HepG2 (cell line): ENCODE measurements around the gene WDR37. TPM values are rescaled to one million over a fixed set of nuclear protein-coding genes. Genes with fewer than 3 reads are reported as not detected.

Experiments
- DR1 ChIP-seq: sonication (generic); formaldehyde crosslinking; IDR thresholded peaks from 2 replicates; pipeline ENCODE4 v1.8.0; 2021; ENCODE audit warnings: mild to moderate bottlenecking, missing genetic modification reagents, inconsistent platforms
- HDAC6 ChIP-seq: fragments of 200-600 bp; sonication (generic); IDR thresholded peaks from 2 replicates; pipeline ENCODE4 v1.7.0; 2017; ENCODE audit warnings: mild to moderate bottlenecking, antibody characterized with exemption, low read length, low read depth
- NKX3-1 ChIP-seq: sonication (generic); formaldehyde crosslinking; IDR thresholded peaks from 2 replicates; pipeline ENCODE4 v1.5.0; 2020; ENCODE audit warnings: missing genetic modification reagents
- PHF21A ChIP-seq: sonication (generic); formaldehyde crosslinking; IDR thresholded peaks from 2 replicates; pipeline ENCODE4 v1.5.0; 2020; ENCODE audit warnings: mild to moderate bottlenecking, missing genetic modification reagents
- REXO4 ChIP-seq: sonication (generic); formaldehyde crosslinking; IDR thresholded peaks from 2 replicates; pipeline ENCODE4 v1.8.0; 2022; ENCODE audit warnings: missing genetic modification reagents, mild to moderate bottlenecking, borderline replicate concordance
- SATB2 ChIP-seq: sonication (generic); formaldehyde crosslinking; IDR thresholded peaks from 2 replicates; pipeline ENCODE4 v1.5.0; 2020; ENCODE audit warnings: missing genetic modification reagents
- ZFP36 ChIP-seq: fragments of 150-350 bp; IDR thresholded peaks from 2 replicates; pipeline ENCODE4 v1.6.1; 2018; ENCODE audit warnings: borderline replicate concordance, low read length, low read depth; ENCODE audit not compliant: partially characterized antibody
- ZKSCAN1 ChIP-seq: fragments of 150-350 bp; IDR thresholded peaks from 2 replicates; pipeline ENCODE4 v1.6.1; 2014; ENCODE audit warnings: low read length
- ZNF317 ChIP-seq: sonication (generic); formaldehyde crosslinking; IDR thresholded peaks from 2 replicates; pipeline ENCODE4 v1.5.0; 2020; ENCODE audit warnings: mild to moderate bottlenecking, missing genetic modification reagents
- ZNF333 ChIP-seq: sonication (generic); formaldehyde crosslinking; IDR thresholded peaks from 2 replicates; pipeline ENCODE4 v1.4.0; 2020; ENCODE audit warnings: mild to moderate bottlenecking, missing genetic modification reagents, borderline replicate concordance
- ZNF569 ChIP-seq: sonication (generic); formaldehyde crosslinking; IDR thresholded peaks from 2 replicates; pipeline ENCODE4 v1.5.0; 2020; ENCODE audit warnings: mild to moderate bottlenecking, missing genetic modification reagents, moderate library complexity, borderline replicate concordance
- ZNF878 ChIP-seq: sonication (generic); formaldehyde crosslinking; IDR thresholded peaks from 2 replicates; pipeline ENCODE4 v1.8.1; 2023; ENCODE audit warnings: mild to moderate bottlenecking, missing genetic modification reagents, moderate library complexity
- ZNF883 ChIP-seq: sonication (generic); formaldehyde crosslinking; IDR thresholded peaks from 2 replicates; pipeline ENCODE4 v1.5.1; 2020; ENCODE audit warnings: mild to moderate bottlenecking, missing genetic modification reagents; ENCODE audit errors: not compliant biosample characterization
- polyA plus RNA-seq, 8 experiments: library from polyadenylated mRNA; depleted of rRNA in 3 of 8; stranded (reverse) in 7 of 8; unstranded in 1 of 8; fragments of >200 nt; fragmentation: Illumina TruSeq in 4 of 8; extraction: Trizol in 4 of 8; gene quantifications; 2 replicates each; pipeline versions ENCODE4 v1.2.1 to v1.2.3, GENCODE V29; 2011 to 2016; ENCODE audit warnings: low read depth in 4 of 8, missing spikeins in 1 of 8, mixed read lengths in 1 of 8; ENCODE audit not compliant: insufficient read depth in 1 of 8
- total RNA-seq, 5 experiments: library from RNA; depleted of rRNA; stranded (reverse); fragments of >200 nt; fragmentation: Illumina TruSeq; extraction: Trizol; gene quantifications; 2 replicates each; pipeline ENCODE4 v1.2.3, GENCODE V29; 2016; ENCODE audit warnings: low read depth in 1 of 5
- TF ChIP-seq, protein P1 (sequence below): sonication (generic); formaldehyde crosslinking; IDR thresholded peaks from 2 replicates; pipeline ENCODE4 v1.9.0; 2021; ENCODE audit warnings: mild to moderate bottlenecking, missing genetic modification reagents
- TF ChIP-seq, protein P2 (sequence below): sonication (generic); formaldehyde crosslinking; IDR thresholded peaks from 2 replicates; pipeline ENCODE4 v1.4.0; 2020; ENCODE audit warnings: mild to moderate bottlenecking, missing genetic modification reagents
- TF ChIP-seq, protein P3 (sequence below): sonication (generic); formaldehyde crosslinking; IDR thresholded peaks from 2 replicates; pipeline ENCODE4 v1.5.0; 2020; ENCODE audit warnings: missing genetic modification reagents, mild to moderate bottlenecking, borderline replicate concordance
- TF ChIP-seq, protein P4 (sequence below): fragments of 450-650 bp; IDR thresholded peaks from 2 replicates; pipeline ENCODE4 v1.6.1; 2017
- TF ChIP-seq, protein P5 (sequence below): sonication (generic); formaldehyde crosslinking; IDR thresholded peaks from 2 replicates; pipeline ENCODE4 v1.4.0; 2020; ENCODE audit warnings: missing genetic modification reagents

The WDR37 gene
- total and polyA plus RNA-seq, 2 of the 13 experiments (the other 11 are each of a cell fraction or from before 2014, with no cell fraction given) = 5.9 to 7.5 TPM

DNA sequence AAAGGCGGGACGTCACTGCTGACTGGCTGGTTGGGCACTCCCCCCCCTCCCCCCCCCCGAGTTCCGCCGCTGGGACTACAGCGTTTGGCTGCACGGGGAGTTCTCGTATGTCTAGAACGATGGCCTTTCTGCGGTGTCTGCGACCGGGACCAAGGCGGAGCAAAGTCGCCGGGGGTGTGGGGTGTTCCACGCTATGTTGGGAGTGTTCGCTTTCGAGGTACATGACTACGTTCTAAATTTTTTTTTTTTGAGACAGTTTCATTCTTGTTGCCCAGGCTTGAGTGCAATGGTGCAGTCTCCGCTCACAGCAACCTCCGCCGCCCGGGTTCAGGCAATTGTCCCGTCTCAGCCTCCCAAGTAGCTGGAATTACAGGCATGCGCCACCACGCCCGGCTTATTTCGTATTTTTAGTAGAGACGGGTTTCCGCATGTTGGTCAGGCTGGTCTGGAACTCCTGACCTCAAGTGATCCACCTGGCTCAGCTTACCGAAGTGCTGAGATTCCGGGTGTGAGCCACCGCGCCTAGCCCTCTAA, 6.7 kb upstream of the WDR37 start (continued):
- TF ChIP-seq, protein P1, sequence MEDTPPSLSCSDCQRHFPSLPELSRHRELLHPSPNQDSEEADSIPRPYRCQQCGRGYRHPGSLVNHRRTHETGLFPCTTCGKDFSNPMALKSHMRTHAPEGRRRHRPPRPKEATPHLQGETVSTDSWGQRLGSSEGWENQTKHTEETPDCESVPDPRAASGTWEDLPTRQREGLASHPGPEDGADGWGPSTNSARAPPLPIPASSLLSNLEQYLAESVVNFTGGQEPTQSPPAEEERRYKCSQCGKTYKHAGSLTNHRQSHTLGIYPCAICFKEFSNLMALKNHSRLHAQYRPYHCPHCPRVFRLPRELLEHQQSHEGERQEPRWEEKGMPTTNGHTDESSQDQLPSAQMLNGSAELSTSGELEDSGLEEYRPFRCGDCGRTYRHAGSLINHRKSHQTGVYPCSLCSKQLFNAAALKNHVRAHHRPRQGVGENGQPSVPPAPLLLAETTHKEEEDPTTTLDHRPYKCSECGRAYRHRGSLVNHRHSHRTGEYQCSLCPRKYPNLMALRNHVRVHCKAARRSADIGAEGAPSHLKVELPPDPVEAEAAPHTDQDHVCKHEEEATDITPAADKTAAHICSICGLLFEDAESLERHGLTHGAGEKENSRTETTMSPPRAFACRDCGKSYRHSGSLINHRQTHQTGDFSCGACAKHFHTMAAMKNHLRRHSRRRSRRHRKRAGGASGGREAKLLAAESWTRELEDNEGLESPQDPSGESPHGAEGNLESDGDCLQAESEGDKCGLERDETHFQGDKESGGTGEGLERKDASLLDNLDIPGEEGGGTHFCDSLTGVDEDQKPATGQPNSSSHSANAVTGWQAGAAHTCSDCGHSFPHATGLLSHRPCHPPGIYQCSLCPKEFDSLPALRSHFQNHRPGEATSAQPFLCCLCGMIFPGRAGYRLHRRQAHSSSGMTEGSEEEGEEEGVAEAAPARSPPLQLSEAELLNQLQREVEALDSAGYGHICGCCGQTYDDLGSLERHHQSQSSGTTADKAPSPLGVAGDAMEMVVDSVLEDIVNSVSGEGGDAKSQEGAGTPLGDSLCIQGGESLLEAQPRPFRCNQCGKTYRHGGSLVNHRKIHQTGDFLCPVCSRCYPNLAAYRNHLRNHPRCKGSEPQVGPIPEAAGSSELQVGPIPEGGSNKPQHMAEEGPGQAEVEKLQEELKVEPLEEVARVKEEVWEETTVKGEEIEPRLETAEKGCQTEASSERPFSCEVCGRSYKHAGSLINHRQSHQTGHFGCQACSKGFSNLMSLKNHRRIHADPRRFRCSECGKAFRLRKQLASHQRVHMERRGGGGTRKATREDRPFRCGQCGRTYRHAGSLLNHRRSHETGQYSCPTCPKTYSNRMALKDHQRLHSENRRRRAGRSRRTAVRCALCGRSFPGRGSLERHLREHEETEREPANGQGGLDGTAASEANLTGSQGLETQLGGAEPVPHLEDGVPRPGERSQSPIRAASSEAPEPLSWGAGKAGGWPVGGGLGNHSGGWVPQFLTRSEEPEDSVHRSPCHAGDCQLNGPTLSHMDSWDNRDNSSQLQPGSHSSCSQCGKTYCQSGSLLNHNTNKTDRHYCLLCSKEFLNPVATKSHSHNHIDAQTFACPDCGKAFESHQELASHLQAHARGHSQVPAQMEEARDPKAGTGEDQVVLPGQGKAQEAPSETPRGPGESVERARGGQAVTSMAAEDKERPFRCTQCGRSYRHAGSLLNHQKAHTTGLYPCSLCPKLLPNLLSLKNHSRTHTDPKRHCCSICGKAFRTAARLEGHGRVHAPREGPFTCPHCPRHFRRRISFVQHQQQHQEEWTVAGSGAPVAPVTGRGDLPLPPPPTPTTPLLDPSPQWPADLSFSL (CRISPR knock-in tag) = no peak
- TF ChIP-seq SATB2 (CRISPR knock-in tag) (no peak), ZKSCAN1 (no peak), ZFP36 (no peak), ZNF883 (CRISPR knock-in tag) (no peak), PHF21A (CRISPR knock-in tag) (no peak), HDAC6 (no peak), DR1 (CRISPR knock-in tag) (no peak), ZNF569 (CRISPR knock-in tag) (no peak), REXO4 (no peak), ZNF317 (CRISPR knock-in tag) (no peak), ZNF878 (CRISPR knock-in tag) (no peak), NKX3-1 (CRISPR knock-in tag) (no peak), ZNF333 (CRISPR knock-in tag) (no peak)
- TF ChIP-seq, protein P2, sequence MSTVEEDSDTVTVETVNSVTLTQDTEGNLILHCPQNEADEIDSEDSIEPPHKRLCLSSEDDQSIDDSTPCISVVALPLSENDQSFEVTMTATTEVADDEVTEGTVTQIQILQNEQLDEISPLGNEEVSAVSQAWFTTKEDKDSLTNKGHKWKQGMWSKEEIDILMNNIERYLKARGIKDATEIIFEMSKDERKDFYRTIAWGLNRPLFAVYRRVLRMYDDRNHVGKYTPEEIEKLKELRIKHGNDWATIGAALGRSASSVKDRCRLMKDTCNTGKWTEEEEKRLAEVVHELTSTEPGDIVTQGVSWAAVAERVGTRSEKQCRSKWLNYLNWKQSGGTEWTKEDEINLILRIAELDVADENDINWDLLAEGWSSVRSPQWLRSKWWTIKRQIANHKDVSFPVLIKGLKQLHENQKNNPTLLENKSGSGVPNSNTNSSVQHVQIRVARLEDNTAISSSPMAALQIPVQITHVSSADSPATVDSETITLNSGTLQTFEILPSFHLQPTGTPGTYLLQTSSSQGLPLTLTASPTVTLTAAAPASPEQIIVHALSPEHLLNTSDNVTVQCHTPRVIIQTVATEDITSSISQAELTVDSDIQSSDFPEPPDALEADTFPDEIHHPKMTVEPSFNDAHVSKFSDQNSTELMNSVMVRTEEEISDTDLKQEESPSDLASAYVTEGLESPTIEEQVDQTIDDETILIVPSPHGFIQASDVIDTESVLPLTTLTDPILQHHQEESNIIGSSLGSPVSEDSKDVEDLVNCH (CRISPR knock-in tag) = 0 out of 2 replicates have a peak, but pooled peaks have one; percentile 17
- TF ChIP-seq, protein P3, sequence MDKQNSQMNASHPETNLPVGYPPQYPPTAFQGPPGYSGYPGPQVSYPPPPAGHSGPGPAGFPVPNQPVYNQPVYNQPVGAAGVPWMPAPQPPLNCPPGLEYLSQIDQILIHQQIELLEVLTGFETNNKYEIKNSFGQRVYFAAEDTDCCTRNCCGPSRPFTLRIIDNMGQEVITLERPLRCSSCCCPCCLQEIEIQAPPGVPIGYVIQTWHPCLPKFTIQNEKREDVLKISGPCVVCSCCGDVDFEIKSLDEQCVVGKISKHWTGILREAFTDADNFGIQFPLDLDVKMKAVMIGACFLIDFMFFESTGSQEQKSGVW (CRISPR knock-in tag) = no peak
- TF ChIP-seq, protein P4, sequence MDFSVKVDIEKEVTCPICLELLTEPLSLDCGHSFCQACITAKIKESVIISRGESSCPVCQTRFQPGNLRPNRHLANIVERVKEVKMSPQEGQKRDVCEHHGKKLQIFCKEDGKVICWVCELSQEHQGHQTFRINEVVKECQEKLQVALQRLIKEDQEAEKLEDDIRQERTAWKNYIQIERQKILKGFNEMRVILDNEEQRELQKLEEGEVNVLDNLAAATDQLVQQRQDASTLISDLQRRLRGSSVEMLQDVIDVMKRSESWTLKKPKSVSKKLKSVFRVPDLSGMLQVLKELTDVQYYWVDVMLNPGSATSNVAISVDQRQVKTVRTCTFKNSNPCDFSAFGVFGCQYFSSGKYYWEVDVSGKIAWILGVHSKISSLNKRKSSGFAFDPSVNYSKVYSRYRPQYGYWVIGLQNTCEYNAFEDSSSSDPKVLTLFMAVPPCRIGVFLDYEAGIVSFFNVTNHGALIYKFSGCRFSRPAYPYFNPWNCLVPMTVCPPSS = no peak
- TF ChIP-seq, protein P5, sequence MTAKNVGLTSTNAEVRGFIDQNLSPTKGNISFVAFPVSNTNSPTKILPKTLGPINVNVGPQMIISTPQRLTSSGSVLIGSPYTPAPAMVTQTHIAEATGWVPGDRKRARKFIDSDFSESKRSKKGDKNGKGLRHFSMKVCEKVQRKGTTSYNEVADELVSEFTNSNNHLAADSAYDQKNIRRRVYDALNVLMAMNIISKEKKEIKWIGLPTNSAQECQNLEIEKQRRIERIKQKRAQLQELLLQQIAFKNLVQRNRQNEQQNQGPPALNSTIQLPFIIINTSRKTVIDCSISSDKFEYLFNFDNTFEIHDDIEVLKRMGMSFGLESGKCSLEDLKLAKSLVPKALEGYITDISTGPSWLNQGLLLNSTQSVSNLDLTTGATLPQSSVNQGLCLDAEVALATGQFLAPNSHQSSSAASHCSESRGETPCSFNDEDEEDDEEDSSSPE (CRISPR knock-in tag) = no peak
